WERI-Rb-1 (cell line): ENCODE measurements around the gene NEIL1.
"Not testable (repeated sequence)": the region's sequence is repeated elsewhere in the genome, so short reads cannot be mapped to it uniquely, and the experiment has no call there.

ENCODE experiments used
- DNase-seq: peaks from one replicate; pipeline ENCODE4 v3.0.0-alpha.2; 2020
- H3K27ac ChIP-seq: fragments of 250-450 bp; sonication (Bioruptor Pico); 2 replicates; pipeline ENCODE4 v1.5.1; 2020; ENCODE audit warnings: mild to moderate bottlenecking, moderate library complexity
- H3K27me3 ChIP-seq: fragments of 250-450 bp; sonication (Bioruptor Pico); 2 replicates; pipeline ENCODE4 v1.5.1; 2021; ENCODE audit warnings: mild to moderate bottlenecking, low read depth, moderate library complexity; ENCODE audit not compliant: insufficient read depth, severe bottlenecking
- H3K36me3 ChIP-seq: fragments of 250-450 bp; sonication (Bioruptor Pico); 2 replicates; pipeline ENCODE4 v1.5.1; 2020; ENCODE audit warnings: mild to moderate bottlenecking, moderate library complexity
- H3K4me3 ChIP-seq: 2 replicates; pipeline ENCODE4 v1.5.1; 2011; ENCODE audit warnings: low read depth, mild to moderate bottlenecking, control low read depth, low read length
- H3K9me3 ChIP-seq: fragments of 250-450 bp; sonication (Bioruptor Pico); 2 replicates; pipeline ENCODE4 v1.5.1; 2021; ENCODE audit warnings: mild to moderate bottlenecking, moderate library complexity; ENCODE audit not compliant: severe bottlenecking
- CTCF ChIP-seq: IDR thresholded peaks from 2 replicates; pipeline ENCODE4 v1.5.1; 2011; ENCODE audit warnings: low read depth, mild to moderate bottlenecking, control low read depth, inconsistent platforms, low read length

Gene NEIL1

GRCh38 chr15:75335313-75335704, 11.5 kb upstream of the NEIL1 start:
- H3K4me3 ChIP-seq: peak overlapping the region; percentile 93

GRCh38 chr15:75335705-75336355, 11.0 kb upstream of the NEIL1 start, which contains the start of gene COMMD4:
TSS of gene COMMD4 (plus strand) at chr15:75336063. CDS start at chr15:75336090, 27 bp downstream.
- H3K27ac ChIP-seq: peak within 1 kb of the TSS; percentile 94
- no peaks in the 10 kb centered on the region for H3K9me3 ChIP-seq
- peak within 1 kb of the TSS; percentile 93 for H3K4me3 ChIP-seq
- peak; percentile 98 for DNase-seq
- no peaks in the 10 kb centered on the region for H3K27me3 ChIP-seq
- peaks cover 11% of the 10 kb centered on the region for H3K36me3 ChIP-seq
- no peak for TF ChIP-seq CTCF

More at GRCh38 chr15:75335313-75335704, 11.5 kb upstream of the NEIL1 start:
- TF ChIP-seq CTCF: no peak
- no peaks in the 10 kb centered on the region for H3K9me3 ChIP-seq
- no peaks in the 10 kb centered on the region for H3K27me3 ChIP-seq
- peak overlapping the region; percentile 94 for H3K27ac ChIP-seq
- peaks cover 10% of the 10 kb centered on the region for H3K36me3 ChIP-seq
- DNase-seq: no peak

- no peak overlapping the region for H3K4me3 ChIP-seq
- no peaks in the 10 kb centered on the region for H3K27me3 ChIP-seq
- no peak for TF ChIP-seq CTCF
- H3K9me3 ChIP-seq: no peaks in the 10 kb centered on the region
- H3K27ac ChIP-seq: no peak overlapping the region
- DNase-seq: no peak
- peaks cover 16% of the 10 kb centered on the region for H3K36me3 ChIP-seq
These were observed 8.1 kb upstream of the NEIL1 start for GRCh38 chr15:75338661-75339240.

GRCh38 chr15:75339531-75340240, 7.2 kb upstream of the NEIL1 start:
- Histone ChIP-seq H3K36me3 (peaks cover 16% of the 10 kb centered on the region), H3K27me3 (no peaks in the 10 kb centered on the region), H3K9me3 (no peaks in the 10 kb centered on the region), H3K4me3 (no peak overlapping the region), H3K27ac (no peak overlapping the region)
- no peak for TF ChIP-seq CTCF
- DNase-seq: no peak

GRCh38 chr15:75342221-75342620, 4.6 kb upstream of the NEIL1 start:
- TF ChIP-seq CTCF: no peak
- no peaks in the 10 kb centered on the region for H3K9me3 ChIP-seq
- H3K27ac ChIP-seq: no peak overlapping the region; the same call in 1 of the 2 replicates
- H3K4me3 ChIP-seq: no peak overlapping the region
- H3K36me3 ChIP-seq: peaks cover 16% of the 10 kb centered on the region
- H3K27me3 ChIP-seq: no peaks in the 10 kb centered on the region
- DNase-seq: no peak

GRCh38 chr15:75343953-75344352, 2.9 kb upstream of the NEIL1 start:
- not testable (repeated sequence) for H3K27me3 ChIP-seq, DNase-seq, H3K9me3 ChIP-seq, H3K27ac ChIP-seq, H3K4me3 ChIP-seq
- H3K36me3 ChIP-seq: peaks cover 16% of the 10 kb centered on the region
